ENCODE data around the gene CAMSAP1. TPM values are rescaled to one million over a fixed set of nuclear protein-coding genes. Genes with fewer than 3 reads are reported as not detected.

Gene CAMSAP1
- total RNA-seq, 2 donors from 2014 or later, result 38.1 to 40.6 TPM

GRCh38 chr9:135883410-135884089, 23.8 kb downstream of the CAMSAP1 start:
- Mint-ChIP-seq H3K27ac (peak overlapping the region in 1 of 2 donors; percentile 77), H3K9me3 (no peaks in the 10 kb centered on the region), H3K36me3 (no peaks in the 10 kb centered on the region)
- no peak for ATAC-seq
- no peak for DNase-seq (ENCODE audit: low spot score in 2 of 2)

- Mint-ChIP-seq H3K36me3 (peaks cover 0 to 3% of the 10 kb centered on the region in 2 donors), H3K27ac (peak overlapping the region in 1 of 2 donors; percentile 78), H3K9me3 (no peaks in the 10 kb centered on the region)
- ATAC-seq (no peak), DNase-seq (ENCODE audit: low spot score in 2 of 2) (no peak)
Observed at GRCh38 chr9:135882011-135882410, 25.3 kb downstream of the CAMSAP1 start.

- Mint-ChIP-seq H3K27ac (no peak overlapping the region), H3K9me3 (no peaks in the 10 kb centered on the region), H3K36me3 (peaks cover 0 to 5% of the 10 kb centered on the region in 2 donors)
- no peak for ATAC-seq
- no peak for DNase-seq (ENCODE audit: low spot score in 2 of 2)
Observed at GRCh38 chr9:135880438-135880837, 26.9 kb downstream of the CAMSAP1 start.

GRCh38 chr9:135879619-135880018, 27.7 kb downstream of the CAMSAP1 start:
- Mint-ChIP-seq H3K9me3 (no peaks in the 10 kb centered on the region), H3K27ac (no peak overlapping the region), H3K36me3 (peaks cover 0 to 5% of the 10 kb centered on the region in 2 donors)
- no peak for ATAC-seq
- no peak for DNase-seq (ENCODE audit: low spot score in 2 of 2)

GRCh38 chr9:135879237-135879601, 28.1 kb downstream of the CAMSAP1 start:
- DNase-seq (ENCODE audit: low spot score in 2 of 2), result no peak
- no peaks in the 10 kb centered on the region for H3K9me3 Mint-ChIP-seq
- H3K36me3 Mint-ChIP-seq, result peaks cover 0 to 5% of the 10 kb centered on the region in 2 donors
- no peak for ATAC-seq
- no peak overlapping the region for H3K27ac Mint-ChIP-seq

- peak overlapping the region in 1 of 2 donors; percentile 91 for H3K27ac Mint-ChIP-seq
- no peaks in the 10 kb centered on the region for H3K9me3 Mint-ChIP-seq
- ATAC-seq (no peak), DNase-seq (ENCODE audit: low spot score in 2 of 2) (no peak)
- H3K36me3 Mint-ChIP-seq, result peaks cover 0 to 5% of the 10 kb centered on the region in 2 donors
Observed at GRCh38 chr9:135878528-135879236, 28.7 kb downstream of the CAMSAP1 start.

GRCh38 chr9:135877791-135878527, 29.4 kb downstream of the CAMSAP1 start:
- ATAC-seq (no peak), DNase-seq (ENCODE audit: low spot score in 2 of 2) (no peak)
- Mint-ChIP-seq H3K9me3 (no peaks in the 10 kb centered on the region), H3K36me3 (peaks cover 0 to 5% of the 10 kb centered on the region in 2 donors), H3K27ac (peak overlapping the region; percentile 37 to 91)

GRCh38 chr9:135876936-135877335, 30.4 kb downstream of the CAMSAP1 start:
- peaks cover 0 to 5% of the 10 kb centered on the region in 2 donors for H3K36me3 Mint-ChIP-seq

GRCh38 chr9:135874859-135875258, 32.5 kb downstream of the CAMSAP1 start:
- ATAC-seq, result no peak
- DNase-seq (ENCODE audit: low spot score in 2 of 2), result no peak
- Mint-ChIP-seq H3K27ac (no peak overlapping the region), H3K9me3 (no peaks in the 10 kb centered on the region), H3K36me3 (peaks cover 0 to 7% of the 10 kb centered on the region in 2 donors)

More at GRCh38 chr9:135876936-135877335, 30.4 kb downstream of the CAMSAP1 start:
- H3K9me3 Mint-ChIP-seq, result no peaks in the 10 kb centered on the region
- peak overlapping the region in 1 of 2 donors; percentile 6 for H3K27ac Mint-ChIP-seq
- no peak for DNase-seq (ENCODE audit: low spot score in 2 of 2)
- ATAC-seq, result no peak

- Mint-ChIP-seq H3K36me3 (peaks cover 0 to 7% of the 10 kb centered on the region in 2 donors), H3K27ac (peak overlapping the region in 1 of 2 donors; percentile 60), H3K9me3 (no peaks in the 10 kb centered on the region)
- no peak for DNase-seq (ENCODE audit: low spot score in 2 of 2)
- ATAC-seq, result no peak
Observed at GRCh38 chr9:135869909-135870308, 37.4 kb downstream of the CAMSAP1 start.

- ATAC-seq (no peak), DNase-seq (ENCODE audit: low spot score in 2 of 2) (no peak)
- Mint-ChIP-seq H3K27ac (no peak overlapping the region), H3K36me3 (peaks cover 0 to 12% of the 10 kb centered on the region in 2 donors), H3K9me3 (no peaks in the 10 kb centered on the region)
Observed at GRCh38 chr9:135865531-135865930, 41.8 kb downstream of the CAMSAP1 start.

- ATAC-seq (peak; percentile 42 to 53), DNase-seq (ENCODE audit: low spot score in 2 of 2) (peak in 1 of 2 donors; percentile 78)
- Mint-ChIP-seq H3K9me3 (no peaks in the 10 kb centered on the region), H3K27ac (peak overlapping the region in 1 of 2 donors; percentile 14), H3K36me3 (peaks cover 0 to 8% of the 10 kb centered on the region in 2 donors)
Observed at GRCh38 chr9:135864447-135865049, 42.8 kb downstream of the CAMSAP1 start.

GRCh38 chr9:135862809-135863208, 44.5 kb downstream of the CAMSAP1 start:
- peak in 1 of 2 donors; percentile 80 for ATAC-seq
- DNase-seq (ENCODE audit: low spot score in 2 of 2), result no peak
- Mint-ChIP-seq H3K36me3 (peaks cover 0 to 5% of the 10 kb centered on the region in 2 donors), H3K27ac (peak overlapping the region in 1 of 2 donors; percentile 69), H3K9me3 (no peaks in the 10 kb centered on the region)

GRCh38 chr9:135858491-135859185, 48.7 kb downstream of the CAMSAP1 start:
- Mint-ChIP-seq H3K27ac (peak overlapping the region; percentile 2 to 29), H3K36me3 (peaks cover 0 to 5% of the 10 kb centered on the region in 2 donors), H3K9me3 (no peaks in the 10 kb centered on the region)
- DNase-seq (ENCODE audit: low spot score in 2 of 2) (no peak), ATAC-seq (peak; percentile 61 to 98)

- peaks cover 0 to 5% of the 10 kb centered on the region in 2 donors for H3K36me3 Mint-ChIP-seq
- H3K27ac Mint-ChIP-seq, result peak overlapping the region; percentile 2 to 29
- no peak for DNase-seq (ENCODE audit: low spot score in 2 of 2)
- H3K9me3 Mint-ChIP-seq, result no peaks in the 10 kb centered on the region
- no peak for ATAC-seq
Observed at GRCh38 chr9:135857843-135858242, 49.5 kb downstream of the CAMSAP1 start.

GRCh38 chr9:135857371-135857786, 50.0 kb downstream of the CAMSAP1 start:
- Mint-ChIP-seq H3K36me3 (peaks cover 0 to 5% of the 10 kb centered on the region in 2 donors), H3K9me3 (no peaks in the 10 kb centered on the region), H3K27ac (peak overlapping the region in 1 of 2 donors; percentile 29)
- DNase-seq (ENCODE audit: low spot score in 2 of 2), result no peak
- no peak for ATAC-seq
